Measurements from ENCODE around the gene ZBTB7C.

Gene ZBTB7C

DNA sequence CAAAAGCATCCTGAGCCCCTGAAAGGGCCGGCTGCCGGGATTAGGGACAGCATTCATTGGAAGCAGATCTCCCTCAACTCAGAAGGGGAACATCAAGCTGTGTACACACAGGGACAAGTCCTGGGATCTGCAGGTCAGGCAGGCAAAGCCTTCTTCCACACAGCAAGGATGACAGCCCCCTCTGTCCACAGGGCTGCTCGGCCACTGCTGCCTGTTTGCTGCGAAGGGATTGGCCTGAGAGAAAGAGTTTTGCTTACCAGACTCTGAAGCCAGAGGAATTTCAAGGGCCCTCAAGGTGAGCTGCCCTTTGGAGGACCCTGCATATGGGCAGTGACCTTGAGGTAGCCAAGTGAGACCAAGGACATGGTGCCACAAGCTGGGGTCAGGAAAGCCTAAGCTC lies 11.1 kb downstream of the ZBTB7C start:
- no peaks in the 10 kb centered on the region for H3K36me3 ChIP-seq (ENCODE audit: low read length)
- no peak overlapping the region for H3K4me3 ChIP-seq (ENCODE audit: insufficient read depth, low read length, poor library complexity, severe bottlenecking)
- no peak overlapping the region for H2AFZ ChIP-seq (ENCODE audit: low read depth, low read length, severe bottlenecking)
- no peak overlapping the region for H3K4me2 ChIP-seq (ENCODE audit: low read depth, low read length, poor library complexity, severe bottlenecking)
- no peak overlapping the region for H3K9ac ChIP-seq (ENCODE audit: low read length)
- no peak for TF ChIP-seq EZH2phosphoT487 (conservative IDR thresholded peaks at IDR 0.05; ENCODE audit: low read length)
- no peak for TF ChIP-seq CTCF (IDR thresholded peaks at IDR 0.05; ENCODE audit: insufficient read depth, low read length, poor library complexity, severe bottlenecking)
- no peak overlapping the region for H3K27ac ChIP-seq (ENCODE audit: low read depth, low read length)
- no peaks in the 10 kb centered on the region for H3K79me2 ChIP-seq (ENCODE audit: insufficient read depth, low read length)
- no peaks in the 10 kb centered on the region for H3F3A ChIP-seq (ENCODE audit: insufficient read depth)
- H3K9me2 ChIP-seq (replicated peaks; ENCODE audit: insufficient read depth, low read length) = no peaks in the 10 kb centered on the region
- H3K9me3 ChIP-seq (ENCODE audit: insufficient read depth, low read length) = no peaks in the 10 kb centered on the region
- no peaks in the 10 kb centered on the region for H4K20me1 ChIP-seq (ENCODE audit: low read depth, low read length)
- no peaks in the 10 kb centered on the region for H3K27me3 ChIP-seq (ENCODE audit: low read length)

DNA sequence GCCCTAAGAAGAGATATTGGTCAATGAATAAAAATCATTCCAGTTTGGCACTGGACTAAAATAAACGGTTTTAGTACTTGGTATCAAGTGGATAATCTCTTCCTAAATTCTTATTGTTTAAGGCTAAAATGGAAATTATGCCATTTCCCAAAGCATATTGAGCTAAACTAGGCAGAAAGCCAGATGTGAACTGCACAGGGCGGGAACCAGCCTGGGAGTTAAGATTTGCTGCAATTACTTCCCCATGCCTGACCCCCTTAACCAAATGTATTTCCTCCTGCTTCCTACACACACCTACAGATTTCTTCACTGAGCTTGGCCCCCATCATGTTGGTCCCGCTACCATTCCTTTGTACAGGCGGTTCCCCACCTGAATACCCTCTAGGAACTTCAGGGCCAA lies 12.2 kb downstream of the ZBTB7C start:
- Histone ChIP-seq H4K20me1 (ENCODE audit: low read depth, low read length) (no peaks in the 10 kb centered on the region), H3K27me3 (ENCODE audit: low read length) (no peaks in the 10 kb centered on the region), H3K36me3 (ENCODE audit: low read length) (no peaks in the 10 kb centered on the region), H3K4me3 (ENCODE audit: insufficient read depth, low read length, poor library complexity, severe bottlenecking) (no peak overlapping the region), H2AFZ (ENCODE audit: low read depth, low read length, severe bottlenecking) (no peak overlapping the region), H3K4me2 (ENCODE audit: low read depth, low read length, poor library complexity, severe bottlenecking) (no peak overlapping the region), H3K27ac (ENCODE audit: low read depth, low read length) (no peak overlapping the region), H3K9me2 (replicated peaks; ENCODE audit: insufficient read depth, low read length) (no peaks in the 10 kb centered on the region), H3K9ac (ENCODE audit: low read length) (no peak overlapping the region), H3F3A (ENCODE audit: insufficient read depth) (no peaks in the 10 kb centered on the region), H3K79me2 (ENCODE audit: insufficient read depth, low read length) (no peaks in the 10 kb centered on the region), H3K9me3 (ENCODE audit: insufficient read depth, low read length) (no peaks in the 10 kb centered on the region)
- no peak for TF ChIP-seq CTCF (IDR thresholded peaks at IDR 0.05; ENCODE audit: insufficient read depth, low read length, poor library complexity, severe bottlenecking)
- TF ChIP-seq EZH2phosphoT487 (conservative IDR thresholded peaks at IDR 0.05; ENCODE audit: low read length) = no peak

GRCh38 chr18:48396561-48396960 lies 12.6 kb downstream of the ZBTB7C start:
- Histone ChIP-seq H3K36me3 (ENCODE audit: low read length) (no peaks in the 10 kb centered on the region), H2AFZ (ENCODE audit: low read depth, low read length, severe bottlenecking) (no peak overlapping the region), H3K9me2 (replicated peaks; ENCODE audit: insufficient read depth, low read length) (no peaks in the 10 kb centered on the region), H3K79me2 (ENCODE audit: insufficient read depth, low read length) (no peaks in the 10 kb centered on the region), H3F3A (ENCODE audit: insufficient read depth) (no peaks in the 10 kb centered on the region), H3K4me3 (ENCODE audit: insufficient read depth, low read length, poor library complexity, severe bottlenecking) (no peak overlapping the region), H3K27me3 (ENCODE audit: low read length) (no peaks in the 10 kb centered on the region), H3K4me2 (ENCODE audit: low read depth, low read length, poor library complexity, severe bottlenecking) (no peak overlapping the region), H3K9me3 (ENCODE audit: insufficient read depth, low read length) (no peaks in the 10 kb centered on the region), H3K9ac (ENCODE audit: low read length) (no peak overlapping the region), H4K20me1 (ENCODE audit: low read depth, low read length) (no peaks in the 10 kb centered on the region), H3K27ac (ENCODE audit: low read depth, low read length) (no peak overlapping the region)
- TF ChIP-seq EZH2phosphoT487 (conservative IDR thresholded peaks at IDR 0.05; ENCODE audit: low read length) (no peak), CTCF (IDR thresholded peaks at IDR 0.05; ENCODE audit: insufficient read depth, low read length, poor library complexity, severe bottlenecking) (no peak)

- Histone ChIP-seq H4K20me1 (ENCODE audit: low read depth, low read length) (no peaks in the 10 kb centered on the region), H3K4me3 (ENCODE audit: insufficient read depth, low read length, poor library complexity, severe bottlenecking) (no peak overlapping the region), H3K27me3 (ENCODE audit: low read length) (no peaks in the 10 kb centered on the region), H3K9me3 (ENCODE audit: insufficient read depth, low read length) (no peaks in the 10 kb centered on the region), H3K4me2 (ENCODE audit: low read depth, low read length, poor library complexity, severe bottlenecking) (no peak overlapping the region), H3K79me2 (ENCODE audit: insufficient read depth, low read length) (no peaks in the 10 kb centered on the region), H3K36me3 (ENCODE audit: low read length) (no peaks in the 10 kb centered on the region), H3K27ac (ENCODE audit: low read depth, low read length) (no peak overlapping the region), H3K9ac (ENCODE audit: low read length) (no peak overlapping the region), H2AFZ (ENCODE audit: low read depth, low read length, severe bottlenecking) (no peak overlapping the region), H3K9me2 (replicated peaks; ENCODE audit: insufficient read depth, low read length) (no peaks in the 10 kb centered on the region), H3F3A (ENCODE audit: insufficient read depth) (no peaks in the 10 kb centered on the region)
- TF ChIP-seq EZH2phosphoT487 (conservative IDR thresholded peaks at IDR 0.05; ENCODE audit: low read length) = no peak
- no peak for TF ChIP-seq CTCF (IDR thresholded peaks at IDR 0.05; ENCODE audit: insufficient read depth, low read length, poor library complexity, severe bottlenecking)
Measured at GRCh38 chr18:48395646-48396045, 13.5 kb downstream of the ZBTB7C start.

Data from SU-DHL-6 (cell line).